Panc1 (cell line): ENCODE data around the gene RBL1. TPM values are rescaled to one million over a fixed set of nuclear protein-coding genes. Genes with fewer than 3 reads are reported as not detected.

Experiments used
- ATAC-seq: fragments of 200-7000 bp; cut with Tn5 transposase; 2 replicates; pipeline ENCODE4 v1.9.1; 2020; ENCODE audit warnings: mild to moderate bottlenecking, moderate library complexity
- BruUV-seq: library from RNA; stranded (reverse); fragments of 400-500 nt; replicated peaks from 2 replicates; lab custom pipeline; 2021; lab: Mats Ljungman, UMichigan
- CTCF ChIA-PET: fragments of 300-600 bp; sonication (Branson Sonifier 250); formaldehyde crosslinking; loops from one replicate; lab custom pipeline; 2022; ENCODE audit warnings: antibody characterized with exemption; lab: Charles Lee
- POLR2A ChIA-PET: fragments of 300-600 bp; sonication (Branson Sonifier 250); formaldehyde crosslinking; loops from one replicate; lab custom pipeline; 2022; ENCODE audit warnings: antibody characterized with exemption; lab: Charles Lee
- DNase-seq: peaks from one replicate; pipeline ENCODE4 v3.0.0-alpha.2; 2010; ENCODE audit warnings: low read depth, low spot score
- H3K27ac ChIP-seq: 2 replicates; pipeline ENCODE4 v1.5.1; 2011; ENCODE audit warnings: mild to moderate bottlenecking, low read length, inconsistent platforms
- H3K27me3 ChIP-seq: fragments of 200-500 bp; sonication (Bioruptor generic); 2 replicates; pipeline ENCODE4 v1.6.0; 2014; ENCODE audit warnings: low read length, inconsistent platforms; ENCODE audit not compliant: control insufficient read depth, insufficient read depth
- H3K36me3 ChIP-seq: fragments of 200-500 bp; sonication (Bioruptor generic); 2 replicates; pipeline ENCODE4 v1.5.1; 2014; ENCODE audit warnings: inconsistent platforms, mild to moderate bottlenecking, low read length, moderate library complexity; ENCODE audit not compliant: control insufficient read depth, insufficient read depth
- H3K4me1 ChIP-seq: 2 replicates; pipeline ENCODE4 v1.5.1; 2011; ENCODE audit warnings: inconsistent platforms, mild to moderate bottlenecking, low read length, moderate library complexity; ENCODE audit not compliant: control insufficient read depth, insufficient read depth
- H3K4me3 ChIP-seq, 2 experiments: 2 replicates each; pipeline ENCODE4 v1.5.1; 2011 to 2012; ENCODE audit warnings: low read depth in 2 of 2, low read length in 2 of 2, mild to moderate bottlenecking in 2 of 2, inconsistent platforms in 1 of 2, moderate library complexity in 1 of 2
- H3K9me3 ChIP-seq: fragments of 200-500 bp; sonication (Bioruptor generic); 2 replicates; pipeline ENCODE4 v1.5.1; 2014; ENCODE audit warnings: low read depth, mild to moderate bottlenecking, inconsistent platforms, low read length, moderate library complexity; ENCODE audit not compliant: control insufficient read depth, insufficient read depth
- POLR2AphosphoS5 ChIP-seq: IDR thresholded peaks from 2 replicates; pipeline ENCODE4 v1.6.1; 2012; ENCODE audit warnings: mild to moderate bottlenecking, low read depth, low read length, moderate library complexity
- SIN3A ChIP-seq: IDR thresholded peaks from 2 replicates; pipeline ENCODE4 v1.6.1; 2012; ENCODE audit warnings: low read depth, mild to moderate bottlenecking, low read length, moderate library complexity, borderline replicate concordance; ENCODE audit not compliant: insufficient read depth
- TCF7L2 ChIP-seq: IDR thresholded peaks from 2 replicates; pipeline ENCODE4 v1.6.1; 2011; ENCODE audit warnings: mild to moderate bottlenecking, low read depth, low read length, inconsistent platforms
- in situ Hi-C: cut with HindIII; loops from 2 replicates; pipeline ENCODE4 v1.10.0; 2016; ENCODE audit warnings: low sequenced_read_pairs, low pct_unique_long_range_greater_than_20kb
- intact Hi-C: fragments of 100-400 bp; cut with micrococcal nuclease; formaldehyde crosslinking; loops from one replicate; pipeline ENCODE4 v1.10.0; 2022; ENCODE audit not compliant: unreplicated experiment
- total RNA-seq: library from RNA; stranded (reverse); gene quantifications from one replicate; pipeline ENCODE4 v1.2.1, GENCODE V29; 2021; ENCODE audit not compliant: unreplicated experiment
- TF ChIP-seq, protein P1 (sequence below): fragments of 450-650 bp; IDR thresholded peaks from 2 replicates; pipeline ENCODE4 v1.5.1; 2017; ENCODE audit warnings: mild to moderate bottlenecking
- TF ChIP-seq, protein P2 (sequence below), 2 experiments: IDR thresholded peaks; 2 replicates each; pipeline ENCODE4 v1.6.1; 2011 to 2012; ENCODE audit warnings: low read depth in 2 of 2, control low read depth in 1 of 2, low read length in 1 of 2, mild to moderate bottlenecking in 1 of 2, moderate library complexity in 1 of 2; ENCODE audit not compliant: insufficient read depth in 1 of 2

The RBL1 gene
- total RNA-seq, 1 experiment from 2014 or later: 14.0 TPM

DNA sequence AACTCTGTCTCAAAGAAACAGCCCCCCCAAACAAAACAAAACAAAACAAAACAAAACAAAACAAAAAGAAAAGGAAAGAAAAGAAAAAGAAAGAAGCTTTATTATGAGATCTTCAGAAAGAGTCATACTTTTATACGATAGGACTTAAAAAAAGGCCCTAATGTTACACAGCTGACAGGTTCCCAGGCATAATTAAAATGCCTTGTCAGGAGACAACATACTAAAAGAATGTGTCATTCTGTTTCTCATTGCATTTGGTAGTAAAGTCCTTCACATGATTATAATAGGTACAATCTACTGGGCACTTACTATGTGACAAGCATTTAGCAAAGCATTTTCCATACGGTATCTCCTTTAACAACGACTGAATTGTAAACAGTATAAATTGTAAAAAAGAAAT lies 46.9 kb upstream of the RBL1 start:
- in situ Hi-C loops: no loop called here
- CTCF ChIA-PET: no interaction called here
- H3K36me3 ChIP-seq: no peaks in the 10 kb centered on the region
- H3K27me3 ChIP-seq: no peaks in the 10 kb centered on the region
- ATAC-seq (no peak), DNase-seq (no peak)
- intact Hi-C loops: no loop called here
- no peaks in the 10 kb centered on the region for H3K4me1 ChIP-seq
- no peak overlapping the region for H3K27ac ChIP-seq
- no TSS peak for BruUV-seq
- POLR2A ChIA-PET: no interaction called here
- no peak for TF ChIP-seq POLR2AphosphoS5
- TF ChIP-seq, protein P1, sequence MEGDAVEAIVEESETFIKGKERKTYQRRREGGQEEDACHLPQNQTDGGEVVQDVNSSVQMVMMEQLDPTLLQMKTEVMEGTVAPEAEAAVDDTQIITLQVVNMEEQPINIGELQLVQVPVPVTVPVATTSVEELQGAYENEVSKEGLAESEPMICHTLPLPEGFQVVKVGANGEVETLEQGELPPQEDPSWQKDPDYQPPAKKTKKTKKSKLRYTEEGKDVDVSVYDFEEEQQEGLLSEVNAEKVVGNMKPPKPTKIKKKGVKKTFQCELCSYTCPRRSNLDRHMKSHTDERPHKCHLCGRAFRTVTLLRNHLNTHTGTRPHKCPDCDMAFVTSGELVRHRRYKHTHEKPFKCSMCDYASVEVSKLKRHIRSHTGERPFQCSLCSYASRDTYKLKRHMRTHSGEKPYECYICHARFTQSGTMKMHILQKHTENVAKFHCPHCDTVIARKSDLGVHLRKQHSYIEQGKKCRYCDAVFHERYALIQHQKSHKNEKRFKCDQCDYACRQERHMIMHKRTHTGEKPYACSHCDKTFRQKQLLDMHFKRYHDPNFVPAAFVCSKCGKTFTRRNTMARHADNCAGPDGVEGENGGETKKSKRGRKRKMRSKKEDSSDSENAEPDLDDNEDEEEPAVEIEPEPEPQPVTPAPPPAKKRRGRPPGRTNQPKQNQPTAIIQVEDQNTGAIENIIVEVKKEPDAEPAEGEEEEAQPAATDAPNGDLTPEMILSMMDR: no peak
- TF ChIP-seq SIN3A: no peak
- no peak for TF ChIP-seq TCF7L2
- TF ChIP-seq, protein P2, sequence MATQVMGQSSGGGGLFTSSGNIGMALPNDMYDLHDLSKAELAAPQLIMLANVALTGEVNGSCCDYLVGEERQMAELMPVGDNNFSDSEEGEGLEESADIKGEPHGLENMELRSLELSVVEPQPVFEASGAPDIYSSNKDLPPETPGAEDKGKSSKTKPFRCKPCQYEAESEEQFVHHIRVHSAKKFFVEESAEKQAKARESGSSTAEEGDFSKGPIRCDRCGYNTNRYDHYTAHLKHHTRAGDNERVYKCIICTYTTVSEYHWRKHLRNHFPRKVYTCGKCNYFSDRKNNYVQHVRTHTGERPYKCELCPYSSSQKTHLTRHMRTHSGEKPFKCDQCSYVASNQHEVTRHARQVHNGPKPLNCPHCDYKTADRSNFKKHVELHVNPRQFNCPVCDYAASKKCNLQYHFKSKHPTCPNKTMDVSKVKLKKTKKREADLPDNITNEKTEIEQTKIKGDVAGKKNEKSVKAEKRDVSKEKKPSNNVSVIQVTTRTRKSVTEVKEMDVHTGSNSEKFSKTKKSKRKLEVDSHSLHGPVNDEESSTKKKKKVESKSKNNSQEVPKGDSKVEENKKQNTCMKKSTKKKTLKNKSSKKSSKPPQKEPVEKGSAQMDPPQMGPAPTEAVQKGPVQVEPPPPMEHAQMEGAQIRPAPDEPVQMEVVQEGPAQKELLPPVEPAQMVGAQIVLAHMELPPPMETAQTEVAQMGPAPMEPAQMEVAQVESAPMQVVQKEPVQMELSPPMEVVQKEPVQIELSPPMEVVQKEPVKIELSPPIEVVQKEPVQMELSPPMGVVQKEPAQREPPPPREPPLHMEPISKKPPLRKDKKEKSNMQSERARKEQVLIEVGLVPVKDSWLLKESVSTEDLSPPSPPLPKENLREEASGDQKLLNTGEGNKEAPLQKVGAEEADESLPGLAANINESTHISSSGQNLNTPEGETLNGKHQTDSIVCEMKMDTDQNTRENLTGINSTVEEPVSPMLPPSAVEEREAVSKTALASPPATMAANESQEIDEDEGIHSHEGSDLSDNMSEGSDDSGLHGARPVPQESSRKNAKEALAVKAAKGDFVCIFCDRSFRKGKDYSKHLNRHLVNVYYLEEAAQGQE (IDR thresholded peaks at IDR 0.05; ENCODE audit: insufficient read depth in 1 of 2, low read depth in 2 of 2, low read length in 1 of 2): no peak
- H3K9me3 ChIP-seq: no peaks in the 10 kb centered on the region
- H3K4me3 ChIP-seq: no peak overlapping the region

DNA sequence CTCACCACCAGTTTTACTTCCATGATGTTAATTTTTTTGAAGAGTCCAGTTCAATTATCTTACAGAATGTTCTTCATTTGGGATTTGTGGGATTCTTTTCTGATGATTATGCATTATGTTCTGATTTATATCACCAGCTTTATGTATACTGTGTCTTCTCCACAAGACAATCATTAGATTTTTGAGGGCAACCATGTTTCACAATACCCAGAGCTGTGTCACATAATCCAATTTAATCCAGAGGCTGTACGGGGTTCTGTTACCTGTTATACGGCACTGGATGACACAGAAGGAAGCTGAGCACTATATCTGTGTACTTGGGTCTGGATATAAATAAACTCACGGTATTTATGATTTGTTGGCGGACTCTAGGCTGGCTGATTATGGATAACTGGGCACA lies 41.8 kb upstream of the RBL1 start:
- no peak for DNase-seq
- CTCF ChIA-PET: no interaction called here

More for the DNA sequence above, 41.8 kb upstream of the RBL1 start:
- no peak for ATAC-seq
- no peak overlapping the region for H3K4me3 ChIP-seq
- H3K27me3 ChIP-seq: no peaks in the 10 kb centered on the region; the same call in 1 of the 2 replicates
- TF ChIP-seq TCF7L2 (no peak), POLR2AphosphoS5 (no peak), SIN3A (no peak)
- TF ChIP-seq, protein P1: no peak
- TF ChIP-seq, protein P2 (IDR thresholded peaks at IDR 0.05; ENCODE audit: insufficient read depth in 1 of 2, low read depth in 2 of 2, low read length in 1 of 2): no peak
- H3K36me3 ChIP-seq: no peaks in the 10 kb centered on the region
- POLR2A ChIA-PET: no interaction called here
- H3K9me3 ChIP-seq: no peaks in the 10 kb centered on the region
- intact Hi-C loops (no loop called here), in situ Hi-C loops (no loop called here)
- BruUV-seq: no TSS peak
- H3K4me1 ChIP-seq: no peaks in the 10 kb centered on the region
- no peak overlapping the region for H3K27ac ChIP-seq
